ENCODE results near the gene PTCH1. TPM values are rescaled to one million over a fixed set of nuclear protein-coding genes. Genes with fewer than 3 reads are reported as not detected.

The PTCH1 gene
- polyA plus RNA-seq, 3 donors = 26.5 to 38.8 (median 29.2) TPM

Other genes with a start within 250 kb of the PTCH1 start
- 10 to 100 TPM; 21.4 to 24.4 (median 23.9) TPM for gene FANCC, start 199.3 kb downstream of the PTCH1 start, polyA plus RNA-seq (ENCODE audit: insufficient read length in 3 of 3)